IMR-90 (cell line): ENCODE data around the gene RCBTB2.

ENCODE experiments used
- POLR2A ChIP-seq: IDR thresholded peaks from 2 replicates; pipeline ENCODE4 v1.6.1; 2012; ENCODE audit warnings: mild to moderate bottlenecking, low read depth, low read length
- TF ChIP-seq, protein P1 (sequence below): conservative IDR thresholded peaks from 2 replicates; pipeline ENCODE4 v1.5.1; 2012; ENCODE audit warnings: mild to moderate bottlenecking, low read depth, low read length, improper control_type of control experiment
- TF ChIP-seq, protein P2 (sequence below): fragments of 150-350 bp; IDR thresholded peaks from 2 replicates; pipeline ENCODE4 v1.6.1; 2017; ENCODE audit warnings: mild to moderate bottlenecking, antibody characterized with exemption, low read length, low read depth

DNA sequence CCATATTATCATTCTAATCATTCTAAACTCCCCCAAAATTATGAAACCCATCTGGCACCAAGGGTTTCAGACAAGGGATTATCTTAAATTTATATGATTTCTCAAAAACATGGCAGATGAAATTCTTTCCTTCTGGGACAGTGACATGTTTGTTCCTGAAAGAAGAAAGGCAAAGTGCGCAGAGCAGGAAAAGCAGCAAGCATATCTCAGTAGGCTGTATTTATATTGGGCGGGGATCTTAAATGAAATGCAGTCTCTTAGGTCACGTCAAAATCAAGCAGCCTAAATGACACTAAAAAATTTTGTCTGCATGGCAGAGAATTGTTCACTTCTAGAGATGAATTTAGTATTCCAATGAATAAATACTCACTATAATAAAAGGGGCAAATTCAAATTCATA lies 49.3 kb downstream of the RCBTB2 start:
- TF ChIP-seq, protein P1, sequence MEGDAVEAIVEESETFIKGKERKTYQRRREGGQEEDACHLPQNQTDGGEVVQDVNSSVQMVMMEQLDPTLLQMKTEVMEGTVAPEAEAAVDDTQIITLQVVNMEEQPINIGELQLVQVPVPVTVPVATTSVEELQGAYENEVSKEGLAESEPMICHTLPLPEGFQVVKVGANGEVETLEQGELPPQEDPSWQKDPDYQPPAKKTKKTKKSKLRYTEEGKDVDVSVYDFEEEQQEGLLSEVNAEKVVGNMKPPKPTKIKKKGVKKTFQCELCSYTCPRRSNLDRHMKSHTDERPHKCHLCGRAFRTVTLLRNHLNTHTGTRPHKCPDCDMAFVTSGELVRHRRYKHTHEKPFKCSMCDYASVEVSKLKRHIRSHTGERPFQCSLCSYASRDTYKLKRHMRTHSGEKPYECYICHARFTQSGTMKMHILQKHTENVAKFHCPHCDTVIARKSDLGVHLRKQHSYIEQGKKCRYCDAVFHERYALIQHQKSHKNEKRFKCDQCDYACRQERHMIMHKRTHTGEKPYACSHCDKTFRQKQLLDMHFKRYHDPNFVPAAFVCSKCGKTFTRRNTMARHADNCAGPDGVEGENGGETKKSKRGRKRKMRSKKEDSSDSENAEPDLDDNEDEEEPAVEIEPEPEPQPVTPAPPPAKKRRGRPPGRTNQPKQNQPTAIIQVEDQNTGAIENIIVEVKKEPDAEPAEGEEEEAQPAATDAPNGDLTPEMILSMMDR = no peak
- TF ChIP-seq, protein P2, sequence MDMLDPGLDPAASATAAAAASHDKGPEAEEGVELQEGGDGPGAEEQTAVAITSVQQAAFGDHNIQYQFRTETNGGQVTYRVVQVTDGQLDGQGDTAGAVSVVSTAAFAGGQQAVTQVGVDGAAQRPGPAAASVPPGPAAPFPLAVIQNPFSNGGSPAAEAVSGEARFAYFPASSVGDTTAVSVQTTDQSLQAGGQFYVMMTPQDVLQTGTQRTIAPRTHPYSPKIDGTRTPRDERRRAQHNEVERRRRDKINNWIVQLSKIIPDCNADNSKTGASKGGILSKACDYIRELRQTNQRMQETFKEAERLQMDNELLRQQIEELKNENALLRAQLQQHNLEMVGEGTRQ = no peak
- TF ChIP-seq POLR2A = no peak
